ENCODE results near the gene APBB2.

The APBB2 gene

GRCh38 chr4:41205854-41206460 is 8.4 kb downstream of the APBB2 start:
- no peak overlapping the region for H3K4me3 ChIP-seq (ENCODE audit: low read depth in 1 of 2, low read length in 1 of 2)
- no peak overlapping the region for H3K27ac ChIP-seq
- H3K4me1 ChIP-seq (ENCODE audit: control insufficient read depth in 1 of 2, insufficient read depth in 1 of 2, low read depth in 1 of 2, low read length in 1 of 2): no peaks in the 10 kb centered on the region
- no peaks in the 10 kb centered on the region for H3K9me3 ChIP-seq
- TF ChIP-seq CTCF (IDR thresholded peaks at IDR 0.05): no peak
- H3K27me3 ChIP-seq: peaks cover 23% of the 10 kb centered on the region
- no peaks in the 10 kb centered on the region for H3K36me3 ChIP-seq

GRCh38 chr4:41205130-41205529 is 9.2 kb downstream of the APBB2 start:
- Histone ChIP-seq H3K9me3 (no peaks in the 10 kb centered on the region), H3K4me3 (ENCODE audit: low read depth in 1 of 2, low read length in 1 of 2) (no peak overlapping the region), H3K36me3 (no peaks in the 10 kb centered on the region), H3K27me3 (peaks cover 15% of the 10 kb centered on the region), H3K4me1 (ENCODE audit: control insufficient read depth in 1 of 2, insufficient read depth in 1 of 2, low read depth in 1 of 2, low read length in 1 of 2) (no peaks in the 10 kb centered on the region), H3K27ac (no peak overlapping the region)
- no peak for TF ChIP-seq CTCF (IDR thresholded peaks at IDR 0.05)

GRCh38 chr4:41204400-41204978 is 9.9 kb downstream of the APBB2 start:
- H3K9me3 ChIP-seq: no peaks in the 10 kb centered on the region
- TF ChIP-seq CTCF (IDR thresholded peaks at IDR 0.05): no peak
- no peak overlapping the region for H3K27ac ChIP-seq
- no peaks in the 10 kb centered on the region for H3K36me3 ChIP-seq
- H3K4me3 ChIP-seq (ENCODE audit: low read depth in 1 of 2, low read length in 1 of 2): no peak overlapping the region
- no peaks in the 10 kb centered on the region for H3K4me1 ChIP-seq (ENCODE audit: control insufficient read depth in 1 of 2, insufficient read depth in 1 of 2, low read depth in 1 of 2, low read length in 1 of 2)
- peaks cover 11% of the 10 kb centered on the region for H3K27me3 ChIP-seq

- Histone ChIP-seq H3K9me3 (no peaks in the 10 kb centered on the region), H3K27me3 (peaks cover 11% of the 10 kb centered on the region), H3K4me3 (ENCODE audit: low read depth in 1 of 2, low read length in 1 of 2) (no peak overlapping the region), H3K4me1 (ENCODE audit: control insufficient read depth in 1 of 2, insufficient read depth in 1 of 2, low read depth in 1 of 2, low read length in 1 of 2) (no peaks in the 10 kb centered on the region), H3K36me3 (no peaks in the 10 kb centered on the region), H3K27ac (no peak overlapping the region)
- no peak for TF ChIP-seq CTCF (IDR thresholded peaks at IDR 0.05)
These were observed 10.5 kb downstream of the APBB2 start for GRCh38 chr4:41203841-41204240.

GRCh38 chr4:41202820-41203568 is 11.3 kb downstream of the APBB2 start:
- H3K36me3 ChIP-seq: no peaks in the 10 kb centered on the region
- H3K4me3 ChIP-seq (ENCODE audit: low read depth in 1 of 2, low read length in 1 of 2): no peak overlapping the region
- H3K4me1 ChIP-seq (ENCODE audit: control insufficient read depth in 1 of 2, insufficient read depth in 1 of 2, low read depth in 1 of 2, low read length in 1 of 2): no peaks in the 10 kb centered on the region
- TF ChIP-seq CTCF (IDR thresholded peaks at IDR 0.05): no peak
- no peak overlapping the region for H3K27ac ChIP-seq
- peaks cover 11% of the 10 kb centered on the region for H3K27me3 ChIP-seq
- no peaks in the 10 kb centered on the region for H3K9me3 ChIP-seq

Measured in neutrophil (primary cell).